Panc1 (cell line): Measurements from ENCODE around the gene TK2. TPM values are rescaled to one million over a fixed set of nuclear protein-coding genes. Genes with fewer than 3 reads are reported as not detected.

ENCODE experiments used
- ATAC-seq: fragments of 200-7000 bp; cut with Tn5 transposase; 2 replicates; pipeline ENCODE4 v1.9.1; 2020; ENCODE audit warnings: mild to moderate bottlenecking, moderate library complexity
- BruUV-seq: library from RNA; stranded (reverse); fragments of 400-500 nt; replicated peaks from 2 replicates; lab custom pipeline; 2021; lab: Mats Ljungman, UMichigan
- CTCF ChIA-PET: fragments of 300-600 bp; sonication (Branson Sonifier 250); formaldehyde crosslinking; loops from one replicate; lab custom pipeline; 2022; ENCODE audit warnings: antibody characterized with exemption; lab: Charles Lee
- POLR2A ChIA-PET: fragments of 300-600 bp; sonication (Branson Sonifier 250); formaldehyde crosslinking; loops from one replicate; lab custom pipeline; 2022; ENCODE audit warnings: antibody characterized with exemption; lab: Charles Lee
- DNase-seq: peaks from one replicate; pipeline ENCODE4 v3.0.0-alpha.2; 2010; ENCODE audit warnings: low read depth, low spot score
- H3K27ac ChIP-seq: 2 replicates; pipeline ENCODE4 v1.5.1; 2011; ENCODE audit warnings: mild to moderate bottlenecking, low read length, inconsistent platforms
- H3K27me3 ChIP-seq: fragments of 200-500 bp; sonication (Bioruptor generic); 2 replicates; pipeline ENCODE4 v1.6.0; 2014; ENCODE audit warnings: low read length, inconsistent platforms; ENCODE audit not compliant: control insufficient read depth, insufficient read depth
- H3K36me3 ChIP-seq: fragments of 200-500 bp; sonication (Bioruptor generic); 2 replicates; pipeline ENCODE4 v1.5.1; 2014; ENCODE audit warnings: inconsistent platforms, mild to moderate bottlenecking, low read length, moderate library complexity; ENCODE audit not compliant: control insufficient read depth, insufficient read depth
- H3K4me1 ChIP-seq: 2 replicates; pipeline ENCODE4 v1.5.1; 2011; ENCODE audit warnings: inconsistent platforms, mild to moderate bottlenecking, low read length, moderate library complexity; ENCODE audit not compliant: control insufficient read depth, insufficient read depth
- H3K4me3 ChIP-seq, 2 experiments: 2 replicates each; pipeline ENCODE4 v1.5.1; 2011 to 2012; ENCODE audit warnings: low read depth in 2 of 2, low read length in 2 of 2, mild to moderate bottlenecking in 2 of 2, inconsistent platforms in 1 of 2, moderate library complexity in 1 of 2
- H3K9me3 ChIP-seq: fragments of 200-500 bp; sonication (Bioruptor generic); 2 replicates; pipeline ENCODE4 v1.5.1; 2014; ENCODE audit warnings: low read depth, mild to moderate bottlenecking, inconsistent platforms, low read length, moderate library complexity; ENCODE audit not compliant: control insufficient read depth, insufficient read depth
- CTCF ChIP-seq: fragments of 450-650 bp; IDR thresholded peaks from 2 replicates; pipeline ENCODE4 v1.5.1; 2017; ENCODE audit warnings: mild to moderate bottlenecking
- POLR2AphosphoS5 ChIP-seq: IDR thresholded peaks from 2 replicates; pipeline ENCODE4 v1.6.1; 2012; ENCODE audit warnings: mild to moderate bottlenecking, low read depth, low read length, moderate library complexity
- REST ChIP-seq, 2 experiments: IDR thresholded peaks; 2 replicates each; pipeline ENCODE4 v1.6.1; 2011 to 2012; ENCODE audit warnings: low read depth in 2 of 2, control low read depth in 1 of 2, low read length in 1 of 2, mild to moderate bottlenecking in 1 of 2, moderate library complexity in 1 of 2; ENCODE audit not compliant: insufficient read depth in 1 of 2
- SIN3A ChIP-seq: IDR thresholded peaks from 2 replicates; pipeline ENCODE4 v1.6.1; 2012; ENCODE audit warnings: low read depth, mild to moderate bottlenecking, low read length, moderate library complexity, borderline replicate concordance; ENCODE audit not compliant: insufficient read depth
- TCF7L2 ChIP-seq: IDR thresholded peaks from 2 replicates; pipeline ENCODE4 v1.6.1; 2011; ENCODE audit warnings: mild to moderate bottlenecking, low read depth, low read length, inconsistent platforms
- in situ Hi-C: cut with HindIII; loops from 2 replicates; pipeline ENCODE4 v1.10.0; 2016; ENCODE audit warnings: low sequenced_read_pairs, low pct_unique_long_range_greater_than_20kb
- intact Hi-C: fragments of 100-400 bp; cut with micrococcal nuclease; formaldehyde crosslinking; loops from one replicate; pipeline ENCODE4 v1.10.0; 2022; ENCODE audit not compliant: unreplicated experiment
- total RNA-seq: library from RNA; stranded (reverse); gene quantifications from one replicate; pipeline ENCODE4 v1.2.1, GENCODE V29; 2021; ENCODE audit not compliant: unreplicated experiment

TK2 gene
- total RNA-seq, 1 experiment from 2014 or later = 17.1 TPM

- H3K4me3 ChIP-seq = no peak overlapping the region
- CTCF ChIA-PET = interaction anchor here (0.7 to 2.6 kb wide), 2 partner anchors 47 to 135 kb away, joined by 3 to 11 read pairs; no protein-coding TSS in a partner anchor
- no peak for DNase-seq
- peaks cover 12% of the 10 kb centered on the region for H3K36me3 ChIP-seq
- TF ChIP-seq SIN3A (no peak), CTCF (no peak), POLR2AphosphoS5 (no peak), TCF7L2 (no peak), REST (IDR thresholded peaks at IDR 0.05; ENCODE audit: insufficient read depth in 1 of 2, low read depth in 2 of 2, low read length in 1 of 2) (no peak)
- H3K27ac ChIP-seq = no peak overlapping the region
- no peaks in the 10 kb centered on the region for H3K4me1 ChIP-seq
- POLR2A ChIA-PET = no interaction called here
- intact Hi-C loops = no loop called here
- ATAC-seq = no peak
- H3K27me3 ChIP-seq = no peaks in the 10 kb centered on the region
- no TSS peak for BruUV-seq
- in situ Hi-C loops = no loop called here
- H3K9me3 ChIP-seq = no peaks in the 10 kb centered on the region
Observed at GRCh38 chr16:66561381-66562080, 11.6 kb upstream of the TK2 start.

GRCh38 chr16:66560107-66560506, 10.2 kb upstream of the TK2 start:
- in situ Hi-C loops (no loop called here), intact Hi-C loops (no loop called here)
- POLR2A ChIA-PET = no interaction called here
- CTCF ChIA-PET = no interaction called here
- ATAC-seq (no peak), DNase-seq (no peak)
- H3K36me3 ChIP-seq = peaks cover 12% of the 10 kb centered on the region
- H3K4me3 ChIP-seq = no peak overlapping the region
- H3K27me3 ChIP-seq = no peaks in the 10 kb centered on the region
- no peaks in the 10 kb centered on the region for H3K9me3 ChIP-seq
- no peak for TF ChIP-seq TCF7L2
- no peak for TF ChIP-seq SIN3A
- TF ChIP-seq POLR2AphosphoS5 = no peak
- no peak for TF ChIP-seq REST (IDR thresholded peaks at IDR 0.05; ENCODE audit: insufficient read depth in 1 of 2, low read depth in 2 of 2, low read length in 1 of 2)
- TF ChIP-seq CTCF = no peak
- BruUV-seq = no TSS peak
- no peak overlapping the region for H3K27ac ChIP-seq
- no peaks in the 10 kb centered on the region for H3K4me1 ChIP-seq
